ENCODE results near the gene MVP.

DNA sequence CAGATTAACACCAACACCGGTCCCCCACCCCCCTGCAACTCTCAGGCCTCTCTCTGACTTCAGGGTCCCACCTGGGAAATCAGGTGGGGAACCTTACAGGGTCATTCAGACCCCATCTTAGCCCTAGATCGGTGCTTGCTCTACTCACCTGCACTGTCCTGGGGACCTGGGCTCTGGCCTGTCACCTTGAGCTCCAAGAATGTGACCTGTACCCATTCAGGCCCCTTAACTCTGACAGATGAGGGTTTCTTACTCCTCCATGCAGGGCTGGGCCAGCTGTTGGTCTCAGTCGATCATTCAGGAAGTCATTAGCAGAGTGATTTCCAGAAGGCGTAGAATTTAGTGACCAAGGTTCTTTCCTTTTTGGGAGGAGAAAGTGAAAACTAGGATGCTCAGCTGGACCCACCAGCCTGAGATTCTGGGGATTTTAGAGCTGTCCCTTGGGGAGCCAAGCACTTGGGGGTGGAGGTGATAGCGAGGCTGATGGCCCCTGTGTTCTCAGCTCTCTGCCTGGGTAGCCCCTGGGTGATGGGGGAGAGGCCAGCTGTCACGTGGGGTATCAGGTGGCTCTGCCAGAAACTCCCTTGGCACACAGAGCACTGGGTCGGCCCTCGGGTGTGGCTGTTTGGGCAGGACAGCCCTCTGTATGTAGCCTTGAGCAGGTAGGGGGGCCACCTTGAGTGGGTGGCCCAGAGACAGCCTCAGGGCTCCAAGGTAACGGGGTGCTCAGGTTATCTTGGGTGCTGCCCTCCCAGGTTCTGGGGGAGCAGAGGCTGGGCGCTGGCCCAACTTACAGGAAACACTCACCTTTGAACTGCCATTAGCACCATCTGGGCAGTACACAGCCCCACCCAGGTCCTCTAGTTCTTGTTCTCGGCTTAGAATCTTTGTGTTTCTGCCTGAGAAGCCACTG, 724 bp downstream of the MVP start:
- TF ChIP-seq, protein P1, sequence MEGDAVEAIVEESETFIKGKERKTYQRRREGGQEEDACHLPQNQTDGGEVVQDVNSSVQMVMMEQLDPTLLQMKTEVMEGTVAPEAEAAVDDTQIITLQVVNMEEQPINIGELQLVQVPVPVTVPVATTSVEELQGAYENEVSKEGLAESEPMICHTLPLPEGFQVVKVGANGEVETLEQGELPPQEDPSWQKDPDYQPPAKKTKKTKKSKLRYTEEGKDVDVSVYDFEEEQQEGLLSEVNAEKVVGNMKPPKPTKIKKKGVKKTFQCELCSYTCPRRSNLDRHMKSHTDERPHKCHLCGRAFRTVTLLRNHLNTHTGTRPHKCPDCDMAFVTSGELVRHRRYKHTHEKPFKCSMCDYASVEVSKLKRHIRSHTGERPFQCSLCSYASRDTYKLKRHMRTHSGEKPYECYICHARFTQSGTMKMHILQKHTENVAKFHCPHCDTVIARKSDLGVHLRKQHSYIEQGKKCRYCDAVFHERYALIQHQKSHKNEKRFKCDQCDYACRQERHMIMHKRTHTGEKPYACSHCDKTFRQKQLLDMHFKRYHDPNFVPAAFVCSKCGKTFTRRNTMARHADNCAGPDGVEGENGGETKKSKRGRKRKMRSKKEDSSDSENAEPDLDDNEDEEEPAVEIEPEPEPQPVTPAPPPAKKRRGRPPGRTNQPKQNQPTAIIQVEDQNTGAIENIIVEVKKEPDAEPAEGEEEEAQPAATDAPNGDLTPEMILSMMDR (IDR thresholded peaks at IDR 0.05; ENCODE audit: poor library complexity), result no peak
- TF ChIP-seq EZH2phosphoT487 (IDR thresholded peaks at IDR 0.05; ENCODE audit: low read depth, severe bottlenecking, unreplicated experiment) (no peak), EZH2 (IDR thresholded peaks at IDR 0.05; ENCODE audit: borderline replicate concordance) (no peak)
